HepG2 (cell line): ENCODE measurements around the gene TBC1D22A. TPM values are rescaled to one million over a fixed set of nuclear protein-coding genes. Genes with fewer than 3 reads are reported as not detected.
A peak's percentile ranks its signal among the peaks of the same experiment; 100 is the strongest.

ENCODE experiments used
- ATAC-seq: fragments of 200-7000 bp; cut with Tn5 transposase; 3 replicates; pipeline ENCODE4 v1.9.1; 2020; ENCODE audit warnings: mild to moderate bottlenecking, moderate library complexity
- BruUV-seq: library from RNA; stranded (reverse); fragments of 400-500 nt; replicated peaks from 2 replicates; lab custom pipeline; 2021; lab: Mats Ljungman, UMichigan
- CTCF ChIA-PET: fragments of 300-600 bp; formaldehyde crosslinking; extraction: SDS; loops from one replicate; lab custom pipeline; 2021; ENCODE audit warnings: low total read pairs, inconsistent platforms, low intra/inter-chr PET ratio; lab: Yijun Ruan, JAX
- POLR2A ChIA-PET: fragments of 350-600 bp; sonication (Branson Sonifier 250); formaldehyde crosslinking; loops from one replicate; lab custom pipeline; 2020; ENCODE audit warnings: antibody characterized with exemption, inconsistent platforms; lab: Yijun Ruan, JAX
- DNase-seq: peaks from one replicate; pipeline ENCODE4 v3.0.0-alpha.2; 2015; ENCODE audit warnings: low spot score
- FAIRE-seq: peaks from 3 replicates; lab custom pipeline; 2011; peaks lifted over from hg19 to GRCh38; lab: Jason Lieb, UNC
- H2AFZ ChIP-seq: one replicate; pipeline ENCODE4 v1.6.1; 2011; ENCODE audit warnings: low read length, inconsistent platforms
- H3K27ac ChIP-seq: fragments of 300-600 bp; 3 replicates; pipeline ENCODE4 v1.8.0; 2011; ENCODE audit warnings: mixed run types, mild to moderate bottlenecking, mixed read lengths, low read length, inconsistent platforms; ENCODE audit not compliant: insufficient read depth; ENCODE audit errors: extremely low read length
- H3K27me3 ChIP-seq, 2 experiments: fragments of 200-600 bp in 1 of 2; 2 replicates in 1 of 2; 3 replicates in 1 of 2; pipeline versions ENCODE4 v1.6.0 to v1.8.0; 2011; ENCODE audit warnings: low read length in 2 of 2, mild to moderate bottlenecking in 2 of 2, moderate library complexity in 2 of 2, inconsistent platforms in 1 of 2; ENCODE audit not compliant: insufficient read depth in 2 of 2, control insufficient read depth in 1 of 2
- H3K36me3 ChIP-seq, 2 experiments: fragments of 200-600 bp in 1 of 2; replicated peaks in 1 of 2; 2 replicates in 1 of 2; 3 replicates in 1 of 2; pipeline versions ENCODE4 v1.5.1 to v1.8.0; 2011; ENCODE audit warnings: low read length in 2 of 2, inconsistent platforms in 1 of 2; ENCODE audit not compliant: insufficient read depth in 2 of 2, control insufficient read depth in 1 of 2
- H3K4me1 ChIP-seq: 2 replicates; pipeline ENCODE4 v1.5.1; 2012; ENCODE audit warnings: low read length, inconsistent platforms; ENCODE audit not compliant: insufficient read depth
- H3K4me2 ChIP-seq: 2 replicates; pipeline ENCODE4 v1.6.0; 2011; ENCODE audit warnings: low read depth, low read length, inconsistent platforms
- H3K4me3 ChIP-seq, 3 experiments: fragments of 200-600 bp in 1 of 3; sonication (generic), shearing (Covaris generic) in 1 of 3; replicated peaks in 1 of 3; 2 replicates each; pipeline ENCODE4 v1.5.1; 2011 to 2016; ENCODE audit warnings: low read length in 3 of 3, inconsistent platforms in 2 of 3, low read depth in 2 of 3, mild to moderate bottlenecking in 2 of 3, control low read depth in 1 of 3, mixed read lengths in 1 of 3; ENCODE audit not compliant: insufficient read depth in 1 of 3
- H3K79me2 ChIP-seq: one replicate; pipeline ENCODE4 v1.6.1; 2011; ENCODE audit warnings: low read length, inconsistent platforms; ENCODE audit not compliant: insufficient read depth
- H3K9ac ChIP-seq: 2 replicates; pipeline ENCODE4 v1.6.0; 2011; ENCODE audit warnings: mild to moderate bottlenecking, low read depth, low read length, inconsistent platforms; ENCODE audit not compliant: insufficient read depth
- H3K9me3 ChIP-seq: 2 replicates; pipeline ENCODE4 v1.5.1; 2012; ENCODE audit warnings: mild to moderate bottlenecking, low read length
- H4K20me1 ChIP-seq: 2 replicates; pipeline ENCODE4 v1.6.0; 2011; ENCODE audit warnings: inconsistent platforms, mild to moderate bottlenecking, low read length, moderate library complexity; ENCODE audit not compliant: insufficient read depth
- ZNF367 ChIP-seq: sonication (generic); formaldehyde crosslinking; IDR thresholded peaks from 2 replicates; pipeline ENCODE4 v1.4.0; 2020; ENCODE audit warnings: missing genetic modification reagents, borderline replicate concordance
- ZNF441 ChIP-seq: sonication (generic); formaldehyde crosslinking; IDR thresholded peaks from 2 replicates; pipeline ENCODE4 v1.7.0; 2021; ENCODE audit warnings: missing genetic modification reagents, borderline replicate concordance
- ZNF614 ChIP-seq: IDR thresholded peaks from 2 replicates; pipeline ENCODE4 v1.6.1; 2018; ENCODE audit warnings: missing biosample characterization, missing genetic modification reagents, inconsistent platforms, borderline replicate concordance
- ZNF7 ChIP-seq: IDR thresholded peaks from 2 replicates; pipeline ENCODE4 v1.6.1; 2016; ENCODE audit warnings: missing biosample characterization, missing genetic modification reagents
- WGBS: methylation state at CpG from one replicate; pipeline ENCODE4 v1.1.6; 2017; ENCODE audit warnings: low lambda C conversion rate; 5-methylcytosine and 5-hydroxymethylcytosine counted together
- in situ Hi-C: cut with HindIII; loops from 2 replicates; pipeline ENCODE4 v1.10.0; 2017; ENCODE audit warnings: low pct_unique_long_range_greater_than_20kb; ENCODE audit not compliant: extremely low pct_ligation_motif_present
- intact Hi-C: fragments of 100-400 bp; cut with micrococcal nuclease; formaldehyde crosslinking; loops from one replicate; pipeline ENCODE4 v1.10.0; 2022; ENCODE audit not compliant: unreplicated experiment
- polyA plus RNA-seq, 8 experiments: library from polyadenylated mRNA; depleted of rRNA in 3 of 8; stranded (reverse) in 7 of 8; unstranded in 1 of 8; fragments of >200 nt; fragmentation: Illumina TruSeq in 4 of 8; extraction: Trizol in 4 of 8; gene quantifications; 2 replicates each; pipeline versions ENCODE4 v1.2.1 to v1.2.3, GENCODE V29; 2011 to 2016; ENCODE audit warnings: low read depth in 4 of 8, missing spikeins in 1 of 8, mixed read lengths in 1 of 8; ENCODE audit not compliant: insufficient read depth in 1 of 8
- total RNA-seq, 5 experiments: library from RNA; depleted of rRNA; stranded (reverse); fragments of >200 nt; fragmentation: Illumina TruSeq; extraction: Trizol; gene quantifications; 2 replicates each; pipeline ENCODE4 v1.2.3, GENCODE V29; 2016; ENCODE audit warnings: low read depth in 1 of 5

The TBC1D22A gene
- total and polyA plus RNA-seq, 2 of the 13 experiments (the other 11 are each of a cell fraction or from before 2014, with no cell fraction given), result 17.3 to 18.0 TPM

DNA sequence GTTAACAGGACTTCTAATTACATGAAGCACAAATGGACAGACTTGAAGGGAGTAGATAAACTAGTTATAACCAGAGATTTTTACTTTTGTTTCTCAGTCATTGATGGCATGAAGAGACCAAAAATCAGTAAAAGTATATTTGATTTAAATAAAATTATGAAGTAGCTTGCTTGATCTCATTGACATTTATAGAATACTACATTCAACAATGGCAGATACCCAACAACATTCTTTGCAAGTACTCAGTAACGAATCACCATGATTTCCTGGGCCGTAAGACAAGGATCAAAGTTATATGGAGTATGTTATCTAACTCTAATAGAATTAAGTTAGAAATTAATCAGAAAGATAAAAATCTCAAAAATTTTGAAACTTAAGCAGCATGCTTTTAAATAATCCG lies 317.6 kb downstream of the TBC1D22A start:
- in situ Hi-C loops (no loop called here), intact Hi-C loops (no loop called here)
- no TSS peak for BruUV-seq
- Histone ChIP-seq H2AFZ (no peak overlapping the region), H3K4me3 (no peak overlapping the region), H3K9me3 (peaks cover 5% of the 10 kb centered on the region; the same call in 1 of the 2 replicates), H3K27me3 (no peaks in the 10 kb centered on the region), H4K20me1 (no peaks in the 10 kb centered on the region), H3K36me3 (no peaks in the 10 kb centered on the region), H3K79me2 (no peaks in the 10 kb centered on the region), H3K4me2 (no peak overlapping the region), H3K27ac (no peak overlapping the region), H3K9ac (no peak overlapping the region), H3K4me1 (no peaks in the 10 kb centered on the region)
- ChIA-PET POLR2A (no interaction called here), CTCF (no interaction called here)
- DNase-seq, result no peak
- no peak for FAIRE-seq
- TF ChIP-seq ZNF614 (CRISPR knock-in tag) (peak; percentile 99), ZNF367 (CRISPR knock-in tag) (no peak)
- no peak for ATAC-seq
- WGBS, result 99% methylated on average over 3 of the region's 3 CpGs

DNA sequence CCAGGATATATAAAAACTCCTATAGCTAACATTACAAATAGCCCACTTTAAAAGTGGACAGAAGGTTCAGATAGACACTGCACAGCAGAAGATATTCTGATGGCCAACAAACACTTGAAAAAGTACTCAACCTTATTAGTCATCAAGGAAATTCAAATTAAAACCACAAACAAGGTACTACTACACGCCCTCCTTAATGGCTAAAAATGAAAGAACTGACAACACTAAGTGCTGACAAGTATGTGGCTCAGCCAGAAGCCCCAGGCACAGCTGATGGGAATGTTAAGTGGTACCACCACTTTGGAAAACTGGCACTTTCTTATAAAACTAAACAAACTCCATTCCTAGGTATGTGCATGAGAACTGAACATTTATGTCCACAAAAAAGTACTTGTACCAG lies 320.1 kb downstream of the TBC1D22A start:
- Histone ChIP-seq H3K79me2 (no peaks in the 10 kb centered on the region), H3K4me3 (no peak overlapping the region), H3K27ac (no peak overlapping the region), H3K4me2 (no peak overlapping the region), H3K36me3 (no peaks in the 10 kb centered on the region), H4K20me1 (no peaks in the 10 kb centered on the region), H3K27me3 (no peaks in the 10 kb centered on the region), H2AFZ (no peak overlapping the region), H3K9me3 (peaks cover 5% of the 10 kb centered on the region; the same call in 1 of the 2 replicates), H3K9ac (no peak overlapping the region), H3K4me1 (peaks cover 20% of the 10 kb centered on the region)
- WGBS, result 94% methylated on average over 1 of the region's 1 CpG
- no TSS peak for BruUV-seq
- no peak for DNase-seq
- FAIRE-seq, result no peak
- TF ChIP-seq ZNF441, result no peak
- peak; percentile 92 for TF ChIP-seq ZNF7 (CRISPR knock-in tag)
- POLR2A ChIA-PET, result no interaction called here
- CTCF ChIA-PET, result no interaction called here
- in situ Hi-C loops, result no loop called here
- intact Hi-C loops, result no loop called here
- ATAC-seq, result no peak
